ENCODE data around the gene UBC. TPM values are rescaled to one million over a fixed set of nuclear protein-coding genes. Genes with fewer than 3 reads are reported as not detected.

UBC gene
- total and polyA plus RNA-seq, 2 experiments from 2014 or later = 1,267 to 1,410 TPM

GRCh38 chr12:124874988-124875802 lies 39.3 kb downstream of the UBC start:
- H3K79me2 ChIP-seq = no peaks in the 10 kb centered on the region
- H3K4me3 ChIP-seq = no peak overlapping the region
- H3K27me3 ChIP-seq = no peaks in the 10 kb centered on the region
- TF ChIP-seq CTCF (IDR thresholded peaks at IDR 0.05; ENCODE audit: poor library complexity) = no peak
- no peak for TF ChIP-seq EZH2phosphoT487 (IDR thresholded peaks at IDR 0.05; ENCODE audit: low read depth, severe bottlenecking, unreplicated experiment)
- TF ChIP-seq EZH2 (IDR thresholded peaks at IDR 0.05; ENCODE audit: borderline replicate concordance) = no peak
- peaks cover 7% of the 10 kb centered on the region for H3K4me1 ChIP-seq (ENCODE audit: insufficient read depth)
- no peaks in the 10 kb centered on the region for H3K36me3 ChIP-seq (replicated peaks; ENCODE audit: insufficient read depth, low read depth)
- no peaks in the 10 kb centered on the region for H4K20me1 ChIP-seq (ENCODE audit: insufficient read depth, poor library complexity, severe bottlenecking)
- 56% methylated on average over 14 of the region's 14 CpGs for WGBS (ENCODE audit: low lambda C conversion rate, missing lambda C conversion rate)
- DNase-seq (ENCODE audit: low spot score) = no peak
- H3K9me2 ChIP-seq (replicated peaks; ENCODE audit: insufficient read depth) = no peaks in the 10 kb centered on the region
- no peak overlapping the region for H2AFZ ChIP-seq
- H3K4me2 ChIP-seq = no peak overlapping the region
- H3K27ac ChIP-seq = peak overlapping the region; percentile 67
- H3K9me3 ChIP-seq (ENCODE audit: low read depth) = no peaks in the 10 kb centered on the region

- Histone ChIP-seq H3K4me3 (no peak overlapping the region), H4K20me1 (ENCODE audit: insufficient read depth, poor library complexity, severe bottlenecking) (no peaks in the 10 kb centered on the region)
- WGBS (ENCODE audit: low lambda C conversion rate, missing lambda C conversion rate) = 94% methylated on average over 4 of the region's 4 CpGs
Measured at GRCh38 chr12:124874188-124874587, 40.3 kb downstream of the UBC start.

GRCh38 chr12:124872068-124872719 lies 42.3 kb downstream of the UBC start:
- Histone ChIP-seq H3K9me3 (ENCODE audit: low read depth) (no peaks in the 10 kb centered on the region), H4K20me1 (ENCODE audit: insufficient read depth, poor library complexity, severe bottlenecking) (no peaks in the 10 kb centered on the region), H3K27ac (no peak overlapping the region), H2AFZ (no peak overlapping the region), H3K36me3 (replicated peaks; ENCODE audit: insufficient read depth, low read depth) (no peaks in the 10 kb centered on the region), H3K4me2 (no peak overlapping the region), H3K27me3 (no peaks in the 10 kb centered on the region), H3K9me2 (replicated peaks; ENCODE audit: insufficient read depth) (no peaks in the 10 kb centered on the region), H3K4me1 (ENCODE audit: insufficient read depth) (peaks cover 7% of the 10 kb centered on the region), H3K4me3 (no peak overlapping the region), H3K79me2 (no peaks in the 10 kb centered on the region)
- TF ChIP-seq EZH2 (IDR thresholded peaks at IDR 0.05; ENCODE audit: borderline replicate concordance) (no peak), EZH2phosphoT487 (IDR thresholded peaks at IDR 0.05; ENCODE audit: low read depth, severe bottlenecking, unreplicated experiment) (no peak), CTCF (IDR thresholded peaks at IDR 0.05; ENCODE audit: poor library complexity) (no peak)
- no peak for DNase-seq (ENCODE audit: low spot score)
- 81% methylated on average over 11 of the region's 11 CpGs for WGBS (ENCODE audit: low lambda C conversion rate, missing lambda C conversion rate)

More at GRCh38 chr12:124874188-124874587, 40.3 kb downstream of the UBC start:
- Histone ChIP-seq H3K27ac (no peak overlapping the region), H2AFZ (no peak overlapping the region), H3K9me3 (ENCODE audit: low read depth) (no peaks in the 10 kb centered on the region), H3K4me2 (no peak overlapping the region), H3K79me2 (no peaks in the 10 kb centered on the region), H3K27me3 (no peaks in the 10 kb centered on the region), H3K9me2 (replicated peaks; ENCODE audit: insufficient read depth) (no peaks in the 10 kb centered on the region), H3K36me3 (replicated peaks; ENCODE audit: insufficient read depth, low read depth) (no peaks in the 10 kb centered on the region), H3K4me1 (ENCODE audit: insufficient read depth) (peaks cover 7% of the 10 kb centered on the region)
- TF ChIP-seq EZH2 (IDR thresholded peaks at IDR 0.05; ENCODE audit: borderline replicate concordance) (no peak), CTCF (IDR thresholded peaks at IDR 0.05; ENCODE audit: poor library complexity) (no peak), EZH2phosphoT487 (IDR thresholded peaks at IDR 0.05; ENCODE audit: low read depth, severe bottlenecking, unreplicated experiment) (no peak)
- DNase-seq (ENCODE audit: low spot score) = no peak

All from hepatocyte (in vitro differentiated cells).